Ovary (tissue), 9 donors: ENCODE results near the gene NPDC1. TPM values are rescaled to one million over a fixed set of nuclear protein-coding genes. Genes with fewer than 3 reads are reported as not detected.

Experiments
- DNase-seq, 5 donors: peaks; one replicate each; pipeline ENCODE4 v3.0.0-alpha.2; 2019 to 2020
- H3K27ac ChIP-seq, 2 donors: fragments of 200-600 bp; one replicate each; pipeline versions ENCODE4 v1.5.1 to v1.8.0; 2019 to 2022
- H3K27me3 ChIP-seq: fragments of 200-600 bp; one replicate; pipeline ENCODE4 v1.8.0; 2022
- H3K36me3 ChIP-seq: fragments of 200-600 bp; sonication (generic); one replicate; pipeline ENCODE4 v1.5.1; 2019
- H3K4me1 ChIP-seq: one replicate; pipeline ENCODE4 v1.8.1; 2013; ENCODE audit warnings: mild to moderate bottlenecking, moderate library complexity; ENCODE audit not compliant: insufficient read depth
- H3K4me3 ChIP-seq: fragments of 200-600 bp; sonication (generic); one replicate; pipeline ENCODE4 v1.5.1; 2017
- H3K9me3 ChIP-seq, 2 donors: fragments of 200-600 bp in 1 of 2; sonication (generic) in 1 of 2; one replicate each; pipeline versions ENCODE4 v1.5.1 to v1.8.1; 2013 to 2019; ENCODE audit warnings: mild to moderate bottlenecking in 1 of 2, moderate library complexity in 1 of 2
- EP300 ChIP-seq: sonication (generic); formaldehyde crosslinking; IDR thresholded peaks from one replicate; pipeline ENCODE4 v1.6.1; 2017; ENCODE audit warnings: antibody characterized with exemption
- POLR2A ChIP-seq: fragments of 450-650 bp; IDR thresholded peaks from one replicate; pipeline ENCODE4 v1.6.1; 2017; ENCODE audit warnings: antibody characterized with exemption, mild to moderate bottlenecking, moderate library complexity
- WGBS, 3 donors: extraction: QIAGEN DNeasy Blood & Tissue Kit in 1 of 3; methylation state at CpG; one replicate each; pipeline versions ENCODE4 v1.1.5 to v1.1.7; 2013 to 2017; 5-methylcytosine and 5-hydroxymethylcytosine counted together
- intact Hi-C, 4 donors: fragments of 100-400 bp; cut with DNase I; formaldehyde crosslinking; loops; one replicate each; pipeline versions ENCODE4 v1.11.0 to v1.15.1; 2022 to 2023
- polyA plus RNA-seq, 2 donors: library from polyadenylated mRNA; stranded (reverse); fragments of 200-250 nt in 1 of 2; fragments of 350-450 nt in 1 of 2; fragmentation: Illumina TruSeq in 1 of 2; extraction: RNeasy Lipid Tissue Mini Kit (QIAGEN cat#74804) in 1 of 2; gene quantifications; one replicate each; pipeline ENCODE4 v1.2.3, GENCODE V29; 2013 to 2014
- total RNA-seq, 7 donors: library from RNA; depleted of rRNA in 2 of 7; stranded (reverse); fragments of >200 nt in 2 of 7; fragmentation: NEBNext Ultra II Directional in 3 of 7; extraction: Animal tissue kit (Norgen Biotek cat#: 25700) in 3 of 7; gene quantifications; one replicate each; pipeline versions ENCODE4 v1.1.0 to v1.2.4, GENCODE V29; 2016 to 2023
- TF ChIP-seq, protein P1 (sequence below), 3 donors: fragments of 450-650 bp in 2 of 3; fragments of 200-600 bp in 1 of 3; IDR thresholded peaks; one replicate each; pipeline versions ENCODE4 v1.5.1 to v1.8.0; 2016 to 2022; ENCODE audit warnings: antibody characterized with exemption in 3 of 3, mild to moderate bottlenecking in 1 of 3
- donor health status: DM: no; HTN: no; CAD: no; lungs with moderate emphysema.
- donor health status: DM: no; HTN: no; CAD: no.
- donor health status: Bipolar disorder and iron deficiency.
- donor health status: DM: yes; HTN: yes; CAD: no.
- donor health status: DM: no; HTN: no; CAD: no.
- donor health status: DM: yes; HTN: yes; CAD: no.

The NPDC1 gene
- total and polyA plus RNA-seq, 9 donors, result 2.1 to 112 (median 49.9) TPM

DNA sequence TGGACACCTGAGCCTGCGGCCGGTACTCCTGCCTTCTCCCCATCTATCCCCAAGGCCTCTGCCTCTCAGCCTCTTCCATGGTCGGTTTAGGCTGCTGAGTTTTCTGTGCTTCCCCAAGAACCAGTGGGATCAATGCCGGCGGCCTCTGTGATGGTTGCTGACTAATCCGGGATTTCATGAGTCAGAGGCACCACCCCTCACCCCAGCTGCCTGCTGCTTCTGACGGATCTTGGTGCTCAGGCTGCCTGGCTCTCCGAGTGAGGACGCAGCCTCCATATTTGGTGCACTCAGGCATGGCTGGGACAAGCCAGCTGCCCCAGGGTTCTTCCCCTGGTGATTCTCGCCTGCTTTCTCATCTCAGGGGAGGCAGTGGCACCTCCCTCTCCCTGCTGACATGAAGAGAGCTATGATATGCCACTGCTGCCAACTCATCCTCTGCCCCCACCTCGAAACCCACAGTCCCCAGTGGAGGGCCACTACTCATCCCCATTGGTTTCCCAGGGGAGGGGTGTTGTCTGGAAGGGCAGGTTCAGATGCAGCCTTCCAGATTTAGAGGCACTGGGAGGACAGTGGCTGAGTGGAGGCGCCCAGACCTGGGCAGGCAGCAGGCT, 37.5 kb upstream of the NPDC1 start:
- no peak overlapping the region for H3K27ac ChIP-seq
- no peaks in the 10 kb centered on the region for H3K9me3 ChIP-seq
- peaks cover 7% of the 10 kb centered on the region for H3K4me1 ChIP-seq
- peak in 2 of 5 donors; percentile 55 to 56 for DNase-seq
- H3K27me3 ChIP-seq, result no peaks in the 10 kb centered on the region
- TF ChIP-seq, protein P1, sequence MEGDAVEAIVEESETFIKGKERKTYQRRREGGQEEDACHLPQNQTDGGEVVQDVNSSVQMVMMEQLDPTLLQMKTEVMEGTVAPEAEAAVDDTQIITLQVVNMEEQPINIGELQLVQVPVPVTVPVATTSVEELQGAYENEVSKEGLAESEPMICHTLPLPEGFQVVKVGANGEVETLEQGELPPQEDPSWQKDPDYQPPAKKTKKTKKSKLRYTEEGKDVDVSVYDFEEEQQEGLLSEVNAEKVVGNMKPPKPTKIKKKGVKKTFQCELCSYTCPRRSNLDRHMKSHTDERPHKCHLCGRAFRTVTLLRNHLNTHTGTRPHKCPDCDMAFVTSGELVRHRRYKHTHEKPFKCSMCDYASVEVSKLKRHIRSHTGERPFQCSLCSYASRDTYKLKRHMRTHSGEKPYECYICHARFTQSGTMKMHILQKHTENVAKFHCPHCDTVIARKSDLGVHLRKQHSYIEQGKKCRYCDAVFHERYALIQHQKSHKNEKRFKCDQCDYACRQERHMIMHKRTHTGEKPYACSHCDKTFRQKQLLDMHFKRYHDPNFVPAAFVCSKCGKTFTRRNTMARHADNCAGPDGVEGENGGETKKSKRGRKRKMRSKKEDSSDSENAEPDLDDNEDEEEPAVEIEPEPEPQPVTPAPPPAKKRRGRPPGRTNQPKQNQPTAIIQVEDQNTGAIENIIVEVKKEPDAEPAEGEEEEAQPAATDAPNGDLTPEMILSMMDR (IDR thresholded peaks at IDR 0.05), result no peak
- TF ChIP-seq EP300, result no peak
- TF ChIP-seq POLR2A, result no peak
- H3K4me3 ChIP-seq, result no peak overlapping the region
- intact Hi-C loops, result no loop called here
- 41 to 53% (median 50%) methylated on average over 12 of the region's 12 CpGs for WGBS, 3 donors
- H3K36me3 ChIP-seq, result no peaks in the 10 kb centered on the region

DNA sequence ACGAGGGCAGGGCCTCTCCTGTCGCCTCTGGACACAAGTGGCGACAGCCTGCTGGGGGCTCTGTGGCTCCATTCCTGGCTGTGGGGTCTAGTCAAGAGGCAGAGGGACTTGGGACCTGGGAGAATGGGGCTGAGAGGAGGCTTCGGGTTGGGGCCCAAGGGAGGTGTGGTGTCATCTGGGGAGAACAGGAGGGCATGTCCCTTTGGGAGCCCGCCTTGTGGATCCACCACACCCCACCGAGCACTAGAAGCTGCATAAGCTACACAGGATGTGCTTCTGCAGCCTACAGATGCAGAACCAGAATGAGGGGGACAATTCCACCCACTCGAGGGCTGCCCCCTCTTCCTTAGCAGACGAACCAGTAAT, 36.9 kb upstream of the NPDC1 start:
- H3K4me1 ChIP-seq, result peaks cover 9% of the 10 kb centered on the region
- TF ChIP-seq, protein P1 (IDR thresholded peaks at IDR 0.05), result no peak
- no peak for TF ChIP-seq POLR2A
- TF ChIP-seq EP300, result no peak
- intact Hi-C loops, result no loop called here
- DNase-seq, result no peak
- H3K27ac ChIP-seq, result no peak overlapping the region
- no peaks in the 10 kb centered on the region for H3K9me3 ChIP-seq
- H3K27me3 ChIP-seq, result no peaks in the 10 kb centered on the region
- H3K36me3 ChIP-seq, result no peaks in the 10 kb centered on the region
- WGBS, 3 donors, result 81 to 88% (median 81%) methylated on average over 8 of the region's 8 CpGs
- no peak overlapping the region for H3K4me3 ChIP-seq

DNA sequence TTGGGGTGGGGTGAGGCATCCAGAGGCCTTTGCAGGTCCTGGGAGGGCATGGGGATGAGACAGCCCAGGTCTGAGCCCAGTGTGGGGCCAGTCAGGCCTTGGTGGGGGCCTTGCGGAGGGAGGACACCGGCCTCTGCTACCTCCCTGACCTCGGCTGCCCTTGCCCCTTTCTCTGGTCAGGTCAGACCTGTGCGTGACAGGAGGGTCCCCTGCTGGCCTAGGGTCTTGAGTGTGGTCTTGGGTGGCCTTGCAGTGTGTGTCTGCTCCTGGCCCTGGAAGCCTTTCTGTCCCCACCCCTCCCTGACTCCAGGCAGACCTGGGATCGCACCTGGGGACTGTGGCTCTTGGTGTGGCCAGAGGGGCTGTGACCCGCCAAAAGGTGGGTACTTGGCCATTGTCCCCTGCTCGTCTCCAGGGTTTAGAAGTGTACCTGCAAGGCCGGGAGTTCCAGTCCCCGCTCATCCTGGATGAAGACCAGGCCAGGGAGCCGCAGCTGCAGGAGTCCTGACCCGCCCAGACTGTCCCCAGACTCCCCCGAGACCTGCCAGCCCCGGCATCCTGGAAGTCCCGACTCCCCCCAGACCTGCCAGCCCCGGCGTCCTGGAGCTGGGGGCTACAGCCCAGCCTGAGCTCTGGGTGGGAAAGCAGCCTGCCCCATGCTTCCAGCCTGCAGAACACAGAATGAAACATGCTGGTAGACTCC, 36.4 kb upstream of the NPDC1 start:
- no peaks in the 10 kb centered on the region for H3K9me3 ChIP-seq
- no peak overlapping the region for H3K27ac ChIP-seq
- H3K4me3 ChIP-seq, result no peak overlapping the region
- peak in 1 of 5 donors; percentile 30 for DNase-seq
- H3K36me3 ChIP-seq, result no peaks in the 10 kb centered on the region
- intact Hi-C loops, result no loop called here
- WGBS, 3 donors, result 83 to 92% (median 89%) methylated on average over 16 of the region's 16 CpGs
- peaks cover 7% of the 10 kb centered on the region for H3K4me1 ChIP-seq
- H3K27me3 ChIP-seq, result no peaks in the 10 kb centered on the region
- TF ChIP-seq, protein P1 (IDR thresholded peaks at IDR 0.05), result no peak
- TF ChIP-seq POLR2A (no peak), EP300 (no peak)

DNA sequence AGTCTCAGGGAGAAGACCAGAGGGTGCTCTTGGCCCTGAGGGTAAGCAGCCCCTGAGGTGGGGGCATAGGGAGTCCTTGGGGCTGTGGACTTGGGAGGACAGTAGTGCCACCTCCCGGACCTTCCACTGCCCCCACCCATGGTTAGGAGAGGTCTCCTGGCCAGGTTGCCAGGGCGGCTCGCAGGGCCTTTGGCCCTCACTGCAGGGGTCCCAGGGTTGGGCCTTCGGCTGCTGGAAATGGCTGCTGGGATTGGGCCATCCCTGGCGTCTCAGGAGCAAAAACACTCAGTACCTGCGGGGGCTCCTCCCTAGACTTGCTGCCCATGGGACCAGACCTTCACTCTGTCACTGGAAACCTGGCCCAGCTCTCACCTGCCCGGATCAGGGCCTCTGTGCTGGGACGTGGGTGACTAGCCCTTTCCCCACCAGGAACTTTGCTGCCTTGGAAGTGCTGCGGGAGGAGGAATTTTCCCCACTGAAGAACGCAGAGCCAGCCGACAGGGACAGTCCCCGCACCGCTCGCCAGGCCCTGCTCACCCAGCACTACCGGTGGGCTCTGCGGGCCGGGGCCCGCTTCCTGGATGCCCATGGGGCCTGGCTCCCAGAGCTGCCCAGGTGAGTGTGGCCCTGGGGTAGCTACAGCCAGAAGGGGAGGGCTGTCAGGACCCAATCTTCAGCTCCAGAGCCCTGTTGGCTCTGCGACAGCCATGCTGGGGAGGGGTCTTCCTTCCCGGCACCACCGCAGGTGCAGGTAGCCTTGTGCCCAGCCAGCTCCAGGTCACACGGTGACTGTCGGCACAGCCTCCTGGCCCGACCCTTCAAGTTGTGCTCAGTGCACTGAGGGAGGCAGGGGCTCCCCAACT, 34.5 kb upstream of the NPDC1 start:
- H3K4me1 ChIP-seq, result peaks cover 5% of the 10 kb centered on the region
- TF ChIP-seq POLR2A, result no peak
- TF ChIP-seq EP300, result no peak
- TF ChIP-seq, protein P1 (IDR thresholded peaks at IDR 0.05), result no peak
- no peaks in the 10 kb centered on the region for H3K9me3 ChIP-seq
- no peaks in the 10 kb centered on the region for H3K27me3 ChIP-seq
- no peaks in the 10 kb centered on the region for H3K36me3 ChIP-seq
- intact Hi-C loops, result no loop called here
- no peak for DNase-seq
- H3K27ac ChIP-seq, result no peak overlapping the region
- 91 to 93% (median 91%) methylated on average over 17 to 24 of the region's 24 CpGs for WGBS, 3 donors
- no peak overlapping the region for H3K4me3 ChIP-seq
